Glomerular visceral epithelial cell (primary cell): ENCODE measurements around the gene AIPL1.

ENCODE experiments used
- DNase-seq: peaks from one replicate; pipeline ENCODE4 v3.0.0-alpha.2; 2016; ENCODE audit errors: extremely low spot score

AIPL1 gene

GRCh38 chr17:6450926-6451832 is 16.3 kb upstream of the AIPL1 start:
- no peak for DNase-seq

GRCh38 chr17:6449307-6449706 is 14.4 kb upstream of the AIPL1 start:
- no peak for DNase-seq

- no peak for DNase-seq
Measured at GRCh38 chr17:6448473-6448872, 13.6 kb upstream of the AIPL1 start.

GRCh38 chr17:6446516-6447100 is 11.7 kb upstream of the AIPL1 start:
- no peak for DNase-seq

- DNase-seq, result no peak
Measured at GRCh38 chr17:6444571-6445335, 9.8 kb upstream of the AIPL1 start.

- DNase-seq, result peak; percentile 95
Measured at GRCh38 chr17:6443692-6444570, 9.0 kb upstream of the AIPL1 start, which contains the start of gene PIMREG. Gene PIMREG (plus strand): TSS chr17:6444455. CDS start chr17:6445111, 656 bp downstream.

- DNase-seq, result no peak
Measured at GRCh38 chr17:6442775-6443174, 7.9 kb upstream of the AIPL1 start.

- peak; percentile 13 for DNase-seq
Measured at GRCh38 chr17:6439951-6440350, 5.0 kb upstream of the AIPL1 start.

GRCh38 chr17:6437956-6438355 is 3.0 kb upstream of the AIPL1 start:
- no peak for DNase-seq

GRCh38 chr17:6437466-6437865 is 2.5 kb upstream of the AIPL1 start:
- DNase-seq, result no peak

GRCh38 chr17:6435968-6436367 is 1.0 kb upstream of the AIPL1 start:
- DNase-seq, result peak; percentile 69

- DNase-seq, result no peak
Measured at GRCh38 chr17:6430769-6431168, 4.2 kb downstream of the AIPL1 start.

GRCh38 chr17:6429266-6429665 is 5.7 kb downstream of the AIPL1 start:
- DNase-seq, result no peak

- no peak for DNase-seq
Measured at GRCh38 chr17:6428207-6428965, 6.5 kb downstream of the AIPL1 start.

GRCh38 chr17:6427279-6427781 is 7.6 kb downstream of the AIPL1 start:
- DNase-seq, result peak; percentile 64

- DNase-seq, result no peak
Measured at GRCh38 chr17:6426356-6427101, 8.4 kb downstream of the AIPL1 start.

- DNase-seq, result no peak
Measured at GRCh38 chr17:6425407-6425806, 9.5 kb downstream of the AIPL1 start.

GRCh38 chr17:6423931-6424330 is 11.0 kb downstream of the AIPL1 start:
- no peak for DNase-seq

- no peak for DNase-seq
Measured at GRCh38 chr17:6422654-6423241, 12.2 kb downstream of the AIPL1 start.
